Skin epidermis (tissue), 12 donors: Measurements from ENCODE around the gene IQGAP3.

Experiments used
- H3K27ac ChIP-seq, 21 experiments: fragments of 200-600 bp; sonication (generic) in 11 of 21; one replicate each; pipeline ENCODE4 v1.5.0; 2020; ENCODE audit warnings: mild to moderate bottlenecking in 3 of 21, inconsistent platforms in 2 of 21, moderate library complexity in 2 of 21
- H3K4me3 ChIP-seq, 7 experiments: fragments of 200-600 bp; sonication (generic) in 2 of 7; one replicate each; pipeline ENCODE4 v1.5.0; 2020; ENCODE audit warnings: inconsistent platforms in 2 of 7, mild to moderate bottlenecking in 2 of 7, moderate library complexity in 1 of 7

IQGAP3 gene

DNA sequence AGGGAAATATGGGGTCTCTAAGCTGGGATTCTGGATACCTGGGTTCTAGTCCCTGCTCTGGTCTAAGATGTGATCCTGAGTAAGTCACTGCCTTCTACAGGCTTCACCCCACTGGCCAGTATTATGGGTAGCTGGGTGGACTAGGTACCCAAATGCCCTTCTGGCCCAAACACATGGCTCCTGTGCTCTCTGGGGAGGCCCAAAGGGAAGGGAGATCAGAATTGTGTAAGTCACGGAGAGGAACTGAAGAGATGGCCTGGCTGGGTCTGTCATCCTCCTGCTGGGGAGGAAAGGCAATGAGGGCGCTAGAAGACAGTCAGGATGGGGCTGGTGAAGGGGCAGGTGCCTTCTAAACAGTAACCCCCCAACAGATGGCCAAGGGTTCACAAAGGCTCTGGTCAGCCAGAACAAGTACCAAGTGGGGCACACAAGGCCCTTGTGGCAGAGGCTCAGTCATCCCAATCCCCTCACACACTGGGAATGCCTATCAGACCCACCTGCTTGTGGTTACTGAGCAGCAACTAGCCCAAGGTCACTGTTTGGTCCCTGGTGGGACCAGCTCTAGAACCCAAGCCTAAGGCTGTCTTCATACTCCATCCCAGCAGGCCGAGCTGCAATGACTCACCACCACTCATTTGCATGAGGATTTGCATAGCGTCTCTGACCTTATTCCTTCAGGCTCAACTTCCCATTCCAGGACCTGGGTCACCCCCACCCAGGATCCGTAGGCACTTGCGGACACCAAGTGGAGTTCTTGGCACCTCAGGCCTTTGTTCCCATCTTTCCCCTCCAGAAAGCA is 81.0 kb downstream of the IQGAP3 start:
- no peak overlapping the region for H3K4me3 ChIP-seq

DNA sequence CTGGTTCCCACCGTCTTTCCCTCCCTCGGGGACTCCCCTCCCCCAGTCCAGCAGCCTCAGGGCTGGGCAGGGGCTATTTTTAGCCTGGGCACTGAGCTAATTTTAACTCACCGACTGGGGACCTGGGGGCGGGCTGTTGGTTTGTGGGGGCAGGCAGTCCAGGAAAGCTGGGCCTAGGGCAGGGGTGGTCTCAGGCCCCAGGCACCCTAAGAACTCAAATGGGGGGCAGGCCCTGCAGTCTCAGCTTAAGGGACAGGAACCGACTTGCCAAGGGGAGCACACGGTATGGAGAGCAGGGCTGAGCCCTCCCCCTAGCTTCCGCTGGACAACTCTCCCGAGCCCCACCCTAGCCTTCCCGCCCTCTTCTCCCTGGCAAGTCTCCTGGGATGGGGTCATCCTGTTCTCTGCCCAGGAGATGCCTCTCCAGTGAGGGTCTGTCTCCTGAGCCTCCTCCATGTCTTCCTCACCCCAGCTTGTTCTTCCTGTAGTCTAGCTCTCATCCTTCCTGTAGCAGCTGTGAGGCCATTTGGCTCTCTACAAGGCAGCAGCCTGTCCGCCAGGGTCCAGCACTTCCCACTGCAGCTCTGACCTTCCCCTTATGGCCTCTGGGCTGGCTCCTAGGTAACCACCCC is 81.8 kb downstream of the IQGAP3 start:
- H3K4me3 ChIP-seq: no peak overlapping the region
- peak overlapping the region in 20 of 21 experiments; percentile 9 to 84 (median 58) for H3K27ac ChIP-seq

More for the DNA sequence above, 81.0 kb downstream of the IQGAP3 start:
- H3K27ac ChIP-seq: peak overlapping the region in 20 of 21 experiments; percentile 9 to 84 (median 56)

DNA sequence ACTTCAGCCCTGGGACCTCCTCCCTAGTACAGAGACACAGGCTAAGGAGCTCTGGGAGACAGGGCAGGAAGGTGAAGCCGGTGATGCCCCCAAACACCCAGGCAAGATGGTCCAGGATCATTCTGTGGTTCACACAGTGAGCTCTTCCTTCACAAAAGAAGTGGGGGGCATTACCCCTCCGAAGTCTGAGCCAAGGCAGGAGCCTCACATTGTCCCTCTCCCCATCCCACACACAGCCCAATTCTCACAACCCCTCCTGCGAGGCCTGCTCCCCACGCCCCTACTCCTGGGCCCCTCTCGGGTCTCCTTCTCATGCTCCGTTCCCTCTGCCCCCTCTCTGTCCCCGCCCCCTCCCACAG is 82.5 kb downstream of the IQGAP3 start:
- Histone ChIP-seq H3K4me3 (no peak overlapping the region), H3K27ac (peak overlapping the region in 19 of 21 experiments; percentile 9 to 84 (median 59))

DNA sequence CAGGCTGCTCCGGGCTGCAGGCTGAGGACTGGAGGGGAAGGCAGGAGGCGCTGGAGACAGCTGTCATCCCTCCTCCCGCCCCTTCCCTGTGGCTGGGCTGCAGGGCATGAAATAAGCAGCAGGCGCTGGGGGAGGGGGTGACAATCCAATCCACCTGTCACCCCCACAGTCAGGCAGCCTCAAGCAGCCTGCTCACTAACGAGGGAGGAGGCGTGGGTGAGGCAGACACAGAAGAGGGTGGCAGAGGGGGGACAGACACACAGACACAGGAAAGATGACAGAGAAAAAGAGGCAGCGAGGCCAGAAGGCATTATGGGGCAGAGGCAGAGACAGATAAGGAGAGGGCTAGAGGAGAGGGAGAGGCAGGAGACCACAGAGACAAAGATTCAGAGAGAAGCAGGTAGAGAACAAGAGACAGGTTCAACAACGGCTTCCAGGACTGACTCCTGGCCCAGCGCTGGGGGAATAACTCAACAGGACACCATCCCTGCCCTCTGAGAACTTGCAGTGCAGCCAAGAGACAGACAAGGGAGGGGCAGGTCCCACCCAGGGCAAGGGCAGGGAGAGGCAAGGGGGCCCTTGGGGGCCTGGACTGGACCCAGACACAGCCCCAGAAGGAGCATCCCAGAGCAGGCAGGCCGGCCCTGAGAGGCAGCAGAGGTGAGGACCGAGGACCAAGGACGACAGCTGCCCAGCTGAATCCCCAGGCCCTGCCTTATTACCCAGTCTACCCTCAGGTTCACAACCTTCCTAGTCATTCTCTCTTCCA is 83.0 kb downstream of the IQGAP3 start:
- no peak overlapping the region for H3K4me3 ChIP-seq
- peak overlapping the region in 19 of 21 experiments; percentile 23 to 84 (median 57) for H3K27ac ChIP-seq

DNA sequence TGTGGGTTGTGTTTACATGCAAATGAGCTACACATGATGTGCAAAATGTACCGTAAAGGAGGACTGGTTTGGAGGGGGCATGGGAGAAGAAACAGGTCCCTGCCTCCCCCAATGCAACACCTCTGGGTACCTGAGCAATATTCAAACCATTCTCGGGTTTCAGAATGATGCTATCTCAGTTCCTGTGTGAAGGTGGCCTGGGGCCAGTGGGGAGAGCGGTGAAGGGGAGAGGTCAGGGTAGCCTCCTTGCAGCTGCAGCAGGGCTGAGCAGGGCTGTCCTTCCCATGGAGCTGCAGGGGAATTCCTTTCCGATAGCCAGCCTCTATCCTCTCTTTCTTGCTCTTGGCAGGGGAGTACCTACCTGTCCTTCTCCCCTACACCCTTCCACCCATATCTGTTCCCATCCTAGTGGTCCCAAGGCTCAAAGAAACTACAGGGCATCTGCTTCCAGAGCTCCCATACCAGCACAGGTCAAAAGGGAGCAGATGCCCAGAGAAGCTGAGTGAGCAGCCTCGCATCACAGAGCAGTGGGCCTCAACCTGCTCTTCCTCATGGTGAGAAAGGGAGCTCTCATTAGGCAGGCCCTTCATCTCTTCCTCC is 83.7 kb downstream of the IQGAP3 start:
- Histone ChIP-seq H3K27ac (peak overlapping the region in 15 of 21 experiments; percentile 4 to 84 (median 59)), H3K4me3 (no peak overlapping the region)

DNA sequence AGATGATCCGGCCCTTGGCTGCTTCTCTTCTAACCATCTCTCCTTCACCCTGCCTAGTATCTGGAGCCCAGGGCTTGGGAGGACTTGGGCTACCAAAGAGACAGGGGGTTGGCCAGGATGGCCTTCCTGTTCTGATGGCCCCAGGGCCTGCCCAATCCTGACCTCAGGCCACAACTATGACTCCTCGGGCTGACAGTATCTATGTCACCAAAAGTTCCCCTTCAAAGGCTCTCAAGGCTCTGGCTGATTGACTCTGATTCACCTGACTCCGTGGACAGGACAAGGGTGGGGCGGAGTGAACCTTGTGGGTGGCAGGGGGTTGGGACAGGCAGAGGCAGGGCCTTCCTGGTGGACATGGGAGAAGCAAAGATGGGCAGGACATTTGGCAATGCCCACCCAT is 84.5 kb downstream of the IQGAP3 start:
- H3K4me3 ChIP-seq: no peak overlapping the region
- peak overlapping the region in 11 of 21 experiments; percentile 4 to 84 (median 40) for H3K27ac ChIP-seq

DNA sequence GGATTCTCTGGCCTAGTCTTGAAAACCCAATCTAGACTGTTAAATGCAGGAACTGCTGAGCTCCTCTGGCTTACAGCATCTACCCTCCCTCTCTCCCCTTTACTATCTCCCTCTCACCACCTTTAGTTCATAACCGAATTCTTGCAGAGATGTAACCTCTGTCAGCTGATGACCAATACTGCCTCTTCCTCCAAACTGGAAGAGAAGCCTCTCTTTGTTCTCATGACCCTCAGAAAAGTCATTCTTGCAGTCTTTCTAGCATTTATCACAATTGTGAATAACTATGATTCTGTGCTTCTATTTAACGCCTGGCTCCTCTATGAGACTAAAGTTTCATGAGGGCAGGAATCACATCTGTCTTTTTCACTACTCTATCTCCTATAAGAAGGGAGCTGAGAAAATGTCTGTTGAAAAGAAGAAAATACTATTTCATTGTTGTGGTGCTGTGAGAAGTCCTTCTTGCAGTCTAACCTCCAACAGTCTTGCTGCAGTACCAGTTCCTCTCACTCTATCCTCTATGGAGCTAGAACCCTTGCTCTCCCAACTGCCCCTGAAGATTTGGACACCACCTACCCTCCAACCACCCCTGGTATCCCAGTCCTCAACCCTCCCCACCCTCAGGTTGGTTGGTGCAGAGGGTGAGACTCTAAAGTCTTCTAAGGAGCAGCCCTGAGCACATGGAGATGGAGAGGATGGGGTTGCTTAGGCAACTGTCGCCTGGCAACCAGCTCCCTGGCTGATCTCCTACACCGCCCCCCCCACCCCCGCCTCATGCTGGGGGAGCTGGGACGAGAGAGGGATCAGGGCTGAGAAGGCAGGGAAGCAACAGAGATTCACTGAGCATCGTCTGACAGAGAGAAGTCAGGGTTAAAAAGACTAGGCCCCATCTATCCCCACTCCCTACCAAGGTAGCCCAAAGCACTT is 85.7 kb downstream of the IQGAP3 start:
- Histone ChIP-seq H3K27ac (peak overlapping the region in 5 of 21 experiments; percentile 40 to 84 (median 47)), H3K4me3 (no peak overlapping the region)

DNA sequence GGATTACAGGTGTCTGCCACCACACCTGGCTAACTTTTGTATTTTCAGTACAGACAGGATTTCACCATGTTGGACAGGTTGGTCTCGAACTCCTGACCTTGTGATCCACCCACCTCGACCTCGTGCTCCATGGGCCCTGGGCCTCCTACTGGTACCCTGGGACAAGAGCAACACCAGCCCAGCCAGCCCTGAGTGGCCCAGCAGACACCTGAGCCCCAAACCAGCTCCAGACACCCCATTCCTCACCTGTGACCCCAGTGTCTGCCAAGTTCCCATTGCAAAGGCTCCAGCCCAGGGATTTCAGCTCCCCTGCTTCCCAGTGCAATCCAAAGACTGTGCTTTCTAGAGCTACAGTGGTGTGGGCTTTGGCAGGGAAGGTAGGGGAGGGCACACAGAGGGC is 86.4 kb downstream of the IQGAP3 start:
- Histone ChIP-seq H3K27ac (peak overlapping the region in 1 of 21 experiments; percentile 35), H3K4me3 (no peak overlapping the region)

DNA sequence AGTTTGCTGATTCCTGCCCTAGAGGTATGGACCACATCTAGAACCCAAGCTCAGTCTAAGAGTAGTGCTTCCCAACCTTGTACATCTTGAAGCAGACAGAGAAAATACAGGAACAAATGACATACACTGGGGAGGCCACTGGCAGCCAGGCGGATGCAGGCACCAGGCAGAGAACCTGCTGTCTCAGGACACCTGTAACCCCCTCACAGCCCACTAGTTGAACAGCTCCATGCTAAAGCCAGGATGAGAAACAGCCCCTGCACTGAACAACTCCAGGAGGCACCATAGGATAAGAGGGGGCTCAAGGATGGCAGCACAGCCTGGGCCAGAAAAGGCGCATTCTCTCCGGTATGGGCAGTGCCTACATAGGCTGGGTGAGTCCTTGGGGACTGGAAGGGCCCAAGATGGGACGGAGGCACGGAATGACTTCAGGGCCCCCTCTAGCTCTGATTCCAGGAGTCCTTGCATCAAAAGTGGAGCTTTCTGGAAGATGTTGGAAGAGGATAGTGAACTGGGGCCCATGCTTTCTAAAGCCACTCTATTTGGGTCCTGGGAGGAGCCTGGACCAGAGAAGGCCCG is 87.8 kb downstream of the IQGAP3 start:
- peak overlapping the region in 2 of 21 experiments; percentile 19 to 30 for H3K27ac ChIP-seq
- H3K4me3 ChIP-seq: no peak overlapping the region

DNA sequence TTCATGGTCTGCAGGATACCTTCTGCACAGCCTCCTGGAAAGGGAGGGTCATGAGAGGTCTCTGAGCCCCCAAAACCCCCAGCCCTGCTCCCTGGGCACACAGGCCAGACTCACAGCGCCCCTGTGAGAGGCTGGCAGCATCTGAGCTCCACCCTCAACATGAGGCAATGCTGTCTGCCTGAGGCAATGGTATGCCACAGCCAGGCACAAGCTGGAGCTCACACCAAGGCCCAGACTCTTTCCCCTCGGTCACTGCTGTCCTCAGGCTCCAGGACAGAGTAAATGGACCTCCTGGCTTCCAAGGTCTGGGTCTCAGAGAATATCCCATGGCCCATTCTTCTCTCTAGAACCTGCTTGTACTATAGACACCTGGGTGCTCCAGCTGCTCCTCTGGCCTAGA is 89.0 kb downstream of the IQGAP3 start:
- peak overlapping the region in 2 of 21 experiments; percentile 36 to 55 for H3K27ac ChIP-seq
- no peak overlapping the region for H3K4me3 ChIP-seq

DNA sequence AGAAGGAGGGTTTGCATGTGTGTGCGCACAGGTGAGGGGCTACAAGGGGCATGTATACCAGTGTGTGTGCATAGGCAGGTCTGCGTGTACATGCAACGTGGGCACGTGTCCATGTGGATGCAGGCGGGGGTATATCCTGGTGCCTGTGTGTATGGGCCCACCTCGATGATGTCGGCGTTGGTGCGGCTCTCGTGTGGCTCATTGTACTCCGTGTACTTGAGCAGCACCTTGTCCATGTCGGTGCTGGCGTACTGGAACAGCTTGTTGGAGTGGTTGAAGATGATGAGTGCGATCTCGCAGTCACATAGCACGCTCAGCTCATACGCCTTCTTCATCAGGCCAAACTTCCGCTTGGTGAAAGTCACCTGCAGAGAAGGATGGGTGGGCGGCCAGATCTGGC is 90.1 kb downstream of the IQGAP3 start:
- no peak overlapping the region for H3K4me3 ChIP-seq
- H3K27ac ChIP-seq: peak overlapping the region in 1 of 21 experiments; percentile 54

DNA sequence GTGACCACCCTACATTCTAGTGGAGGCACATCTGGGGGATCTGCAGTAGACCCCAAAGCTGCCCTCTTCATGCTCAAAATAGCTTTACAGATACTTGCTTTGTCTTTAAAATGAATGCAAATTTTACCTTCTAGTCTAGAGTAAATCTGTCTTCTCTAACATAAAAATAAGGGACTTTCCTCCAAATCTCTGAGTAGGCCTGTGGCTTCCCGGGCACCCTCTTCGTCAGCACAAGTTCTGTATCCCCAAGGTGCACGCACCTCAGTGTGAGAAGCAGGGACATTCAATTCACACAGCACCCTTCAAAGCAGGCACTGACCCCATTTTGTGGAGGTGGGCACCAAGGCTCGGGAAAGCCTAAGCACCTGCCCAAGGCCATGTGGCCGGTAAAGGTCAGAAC is 90.8 kb downstream of the IQGAP3 start:
- H3K4me3 ChIP-seq: no peak overlapping the region
- peak overlapping the region in 7 of 21 experiments; percentile 4 to 58 (median 22) for H3K27ac ChIP-seq

DNA sequence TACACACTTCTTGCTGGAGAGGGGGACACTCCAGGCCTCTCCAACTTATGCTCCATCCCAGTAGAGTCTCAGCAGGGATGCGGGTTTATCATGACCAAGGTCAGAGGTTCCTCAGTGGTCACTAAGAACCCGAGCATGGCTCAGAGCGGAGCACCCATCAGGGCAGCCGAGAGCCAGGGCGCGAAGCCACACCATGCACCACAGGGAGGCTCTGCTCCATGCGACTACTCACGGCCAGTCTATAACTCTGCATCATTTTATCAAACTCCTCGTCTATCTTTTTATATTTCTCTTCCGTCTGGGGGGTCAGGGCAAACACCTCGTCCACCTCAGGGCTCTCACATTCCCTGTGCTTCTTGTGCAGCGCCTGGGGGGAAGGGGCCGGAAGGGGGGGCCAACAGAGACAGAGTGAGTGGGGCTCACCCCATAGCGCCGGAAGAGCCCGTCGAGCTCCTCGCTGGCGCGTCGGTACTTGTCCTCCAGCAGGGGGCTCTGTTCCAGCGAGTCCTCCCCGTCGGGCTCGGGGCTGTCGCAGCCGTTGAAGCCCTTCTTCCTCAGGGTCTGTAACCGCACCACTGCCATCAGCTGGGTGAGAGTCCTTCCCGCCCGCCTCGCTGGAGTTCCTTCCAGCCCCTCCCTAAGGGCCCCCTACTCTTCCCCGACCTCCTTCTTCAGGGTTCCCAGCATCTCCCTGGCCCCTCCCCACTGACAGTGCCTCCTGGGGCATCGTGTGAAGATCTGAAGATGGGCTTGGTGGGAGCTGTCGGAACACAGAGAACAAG is 91.8 kb downstream of the IQGAP3 start:
- peak overlapping the region in 11 of 21 experiments; percentile 3 to 58 (median 22) for H3K27ac ChIP-seq
- H3K4me3 ChIP-seq: no peak overlapping the region

DNA sequence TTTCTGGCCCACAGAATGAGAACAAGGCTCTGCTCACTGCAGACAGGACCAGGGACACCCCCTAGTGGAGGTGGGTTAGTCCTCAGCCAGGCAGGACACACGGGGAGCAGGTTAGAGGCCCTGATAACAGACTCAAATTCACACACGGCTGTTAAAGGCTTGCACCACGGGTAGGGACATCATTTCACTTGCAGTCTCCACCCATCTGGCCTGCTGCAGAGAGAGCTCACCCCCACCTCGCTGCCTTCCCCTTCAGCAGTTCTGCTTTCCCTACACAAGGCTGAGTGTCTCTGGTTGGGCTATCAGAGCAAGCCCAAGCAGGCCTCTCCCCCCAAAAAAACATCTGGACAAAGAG is 92.4 kb downstream of the IQGAP3 start:
- H3K27ac ChIP-seq: peak overlapping the region in 5 of 21 experiments; percentile 4 to 76 (median 33)
- no peak overlapping the region for H3K4me3 ChIP-seq

DNA sequence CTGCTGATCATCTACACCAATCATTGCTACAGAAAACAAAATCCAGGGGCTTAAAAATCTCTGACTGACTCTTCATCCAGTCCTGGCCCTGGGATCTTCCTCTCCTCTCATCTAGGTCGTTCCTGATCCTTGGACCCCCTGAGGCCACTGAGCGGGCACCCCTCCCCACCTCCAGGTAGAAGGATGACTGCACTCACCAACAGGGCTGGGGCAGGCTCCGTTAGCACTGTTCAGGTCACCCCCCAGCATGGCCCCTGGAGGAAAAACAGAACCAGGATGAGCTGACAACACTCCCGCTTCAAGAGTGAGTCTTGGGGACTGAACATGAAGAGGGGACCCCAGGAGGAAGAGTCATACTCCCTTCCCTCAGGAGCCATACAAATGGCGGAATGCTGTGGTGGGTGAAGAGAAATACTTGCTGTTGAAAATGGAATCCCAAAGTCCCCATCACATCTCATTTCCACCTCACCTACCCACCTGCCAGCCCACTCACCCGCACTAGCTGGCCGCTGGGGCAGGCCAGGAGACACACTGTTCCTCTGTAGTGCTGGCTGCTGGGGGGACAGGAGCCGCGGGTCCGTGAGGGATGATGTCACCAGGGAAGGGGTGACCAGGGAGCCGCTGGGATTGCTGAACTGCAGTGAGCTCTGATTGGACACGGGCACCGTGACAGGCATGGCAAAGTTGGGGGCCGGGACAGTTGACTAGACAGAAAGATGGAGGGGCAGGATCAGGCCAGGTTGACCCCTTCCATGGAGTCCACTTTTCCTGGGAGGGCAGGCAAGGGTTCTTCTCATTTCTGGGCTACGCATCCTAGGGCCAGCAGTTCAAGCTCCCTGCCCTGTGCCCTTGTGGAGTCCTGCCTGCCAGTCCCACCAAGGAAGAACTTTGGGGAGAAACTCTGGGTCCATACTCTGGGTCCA is 93.0 kb downstream of the IQGAP3 start:
- Histone ChIP-seq H3K4me3 (no peak overlapping the region), H3K27ac (peak overlapping the region in 5 of 21 experiments; percentile 33 to 76 (median 63))

DNA sequence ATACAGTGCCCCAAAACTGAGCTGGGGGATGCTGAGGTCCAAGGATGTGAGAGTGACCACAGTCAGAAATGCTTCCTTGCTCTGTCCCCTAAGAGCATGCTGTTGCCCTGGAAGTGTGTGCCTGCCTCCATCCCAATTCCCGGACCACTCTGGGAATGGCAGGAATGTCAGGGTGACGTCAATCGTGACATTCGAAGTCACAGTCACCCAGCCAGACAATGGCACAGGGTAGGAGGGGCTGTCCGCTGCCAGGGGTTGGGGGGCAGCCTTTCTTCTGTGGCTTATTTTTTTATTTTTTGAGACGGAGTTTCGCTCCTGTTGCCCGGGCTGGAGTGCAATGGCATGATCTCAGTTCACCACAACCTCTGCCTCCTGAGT is 94.1 kb downstream of the IQGAP3 start:
- H3K4me3 ChIP-seq: no peak overlapping the region
- H3K27ac ChIP-seq: peak overlapping the region in 9 of 21 experiments; percentile 26 to 79 (median 67)
